Effector CD4-positive, alpha-beta T cell (primary cell): ENCODE measurements around the gene LRRK1.

Source experiments
- DNase-seq: peaks from one replicate; pipeline ENCODE4 v3.0.0-alpha.2; 2020

The LRRK1 gene

GRCh38 chr15:101027273-101027901 lies 108.2 kb downstream of the LRRK1 start:
- no peak for DNase-seq

- no peak for DNase-seq
Measured at GRCh38 chr15:101027920-101028319, 108.8 kb downstream of the LRRK1 start.

- no peak for DNase-seq
Measured at GRCh38 chr15:101028321-101028720, 109.2 kb downstream of the LRRK1 start.

- no peak for DNase-seq
Measured at GRCh38 chr15:101028772-101029438, 109.7 kb downstream of the LRRK1 start.

GRCh38 chr15:101029971-101030661 lies 111.0 kb downstream of the LRRK1 start:
- DNase-seq = no peak

GRCh38 chr15:101031213-101031612 lies 112.1 kb downstream of the LRRK1 start:
- no peak for DNase-seq

GRCh38 chr15:101033801-101034200 lies 114.6 kb downstream of the LRRK1 start:
- DNase-seq = no peak

GRCh38 chr15:101035611-101036010 lies 116.5 kb downstream of the LRRK1 start:
- no peak for DNase-seq

- no peak for DNase-seq
Measured at GRCh38 chr15:101036189-101036588, 117.0 kb downstream of the LRRK1 start.

- DNase-seq = no peak
Measured at GRCh38 chr15:101037090-101037830, 118.1 kb downstream of the LRRK1 start.

GRCh38 chr15:101038327-101039003 lies 119.3 kb downstream of the LRRK1 start:
- DNase-seq = no peak

- no peak for DNase-seq
Measured at GRCh38 chr15:101039461-101039860, 120.3 kb downstream of the LRRK1 start.

GRCh38 chr15:101042320-101042719 lies 123.2 kb downstream of the LRRK1 start:
- no peak for DNase-seq

- DNase-seq = no peak
Measured at GRCh38 chr15:101043011-101043410, 123.9 kb downstream of the LRRK1 start.

GRCh38 chr15:101043911-101044624 lies 124.9 kb downstream of the LRRK1 start:
- DNase-seq = no peak

- no peak for DNase-seq
Measured at GRCh38 chr15:101044625-101045235, 125.6 kb downstream of the LRRK1 start.

GRCh38 chr15:101045236-101045646 lies 126.1 kb downstream of the LRRK1 start:
- no peak for DNase-seq

GRCh38 chr15:101045835-101046691 lies 126.9 kb downstream of the LRRK1 start:
- no peak for DNase-seq

GRCh38 chr15:101046826-101047225 lies 127.7 kb downstream of the LRRK1 start:
- DNase-seq = no peak

GRCh38 chr15:101047301-101047781 lies 128.2 kb downstream of the LRRK1 start:
- DNase-seq = no peak
